Gastroesophageal sphincter (tissue), 4 donors: ENCODE results near the gene TNP1. TPM values are rescaled to one million over a fixed set of nuclear protein-coding genes. Genes with fewer than 3 reads are reported as not detected.

Experiments used
- ATAC-seq: fragments of 150-250 bp; one replicate; pipeline ENCODE4 v1.9.1; 2016; ENCODE audit warnings: mild to moderate bottlenecking, moderate library complexity
- H3K27ac ChIP-seq, 4 donors: fragments of 200-600 bp; sonication (generic) in 3 of 4; 1 replicate in 3 of 4; 2 replicates in 1 of 4; pipeline ENCODE4 v1.5.1; 2016 to 2019
- H3K27me3 ChIP-seq: fragments of 200-600 bp; sonication (generic); one replicate; pipeline ENCODE4 v1.5.1; 2019
- H3K36me3 ChIP-seq, 2 donors: fragments of 200-600 bp; sonication (generic); one replicate each; pipeline ENCODE4 v1.5.1; 2019; ENCODE audit warnings: control low read depth in 1 of 2
- H3K4me1 ChIP-seq, 3 donors: fragments of 200-600 bp; sonication (generic); 1 replicate in 2 of 3; 2 replicates in 1 of 3; pipeline ENCODE4 v1.5.1; 2016 to 2019; ENCODE audit warnings: control low read depth in 2 of 3
- H3K4me3 ChIP-seq, 2 donors: fragments of 200-600 bp; sonication (generic); one replicate each; pipeline ENCODE4 v1.5.1; 2019; ENCODE audit warnings: mild to moderate bottlenecking in 1 of 2, moderate library complexity in 1 of 2
- H3K9me3 ChIP-seq, 3 donors: fragments of 200-600 bp; sonication (generic); one replicate each; pipeline ENCODE4 v1.5.1; 2017 to 2019; ENCODE audit warnings: control low read depth in 2 of 3
- CTCF ChIP-seq, 4 experiments: fragments of 200-600 bp in 2 of 4; fragments of 450-650 bp in 2 of 4; sonication (generic) in 1 of 4; IDR thresholded peaks; one replicate each; pipeline ENCODE4 v1.5.1; 2017 to 2019; ENCODE audit warnings: antibody characterized with exemption in 4 of 4, mild to moderate bottlenecking in 2 of 4, moderate library complexity in 2 of 4
- EP300 ChIP-seq: sonication (generic); formaldehyde crosslinking; IDR thresholded peaks from one replicate; pipeline ENCODE4 v1.6.1; 2017; ENCODE audit warnings: antibody characterized with exemption, mild to moderate bottlenecking
- POLR2A ChIP-seq, 2 donors: fragments of 450-650 bp; IDR thresholded peaks; one replicate each; pipeline ENCODE4 v1.6.1; 2017; ENCODE audit warnings: antibody characterized with exemption in 2 of 2, mild to moderate bottlenecking in 2 of 2, moderate library complexity in 1 of 2
- POLR2AphosphoS5 ChIP-seq: sonication (generic); formaldehyde crosslinking; IDR thresholded peaks from one replicate; pipeline ENCODE4 v1.6.1; 2017; ENCODE audit warnings: antibody characterized with exemption
- WGBS, 2 donors: methylation state at CpG; one replicate each; pipeline ENCODE4 v1.1.5; 2018; ENCODE audit warnings: low coverage in 1 of 2; 5-methylcytosine and 5-hydroxymethylcytosine counted together
- total RNA-seq, 4 donors: library from RNA; depleted of rRNA; stranded (reverse); fragments of >200 nt; gene quantifications; one replicate each; pipeline ENCODE4 v1.1.0, GENCODE V29; 2016

TNP1 gene
- total RNA-seq, 4 donors from 2014 or later: not detected

- no peak for ATAC-seq
- no peaks in the 10 kb centered on the region for H3K4me1 ChIP-seq
- no peak for TF ChIP-seq POLR2AphosphoS5
- no peak for TF ChIP-seq CTCF (IDR thresholded peaks at IDR 0.05)
- TF ChIP-seq EP300: no peak
- no peak for TF ChIP-seq POLR2A (IDR thresholded peaks at IDR 0.05)
- H3K27me3 ChIP-seq: no peaks in the 10 kb centered on the region
- no peaks in the 10 kb centered on the region for H3K9me3 ChIP-seq
- H3K36me3 ChIP-seq: no peaks in the 10 kb centered on the region
- H3K27ac ChIP-seq: no peak overlapping the region
- no peak overlapping the region for H3K4me3 ChIP-seq
- 75 to 88% methylated on average over 3 of the region's 3 CpGs for WGBS, 2 donors
These were observed 12.2 kb upstream of the TNP1 start for GRCh38 chr2:216872040-216872439.

GRCh38 chr2:216871333-216871934 is 11.6 kb upstream of the TNP1 start:
- Histone ChIP-seq H3K4me3 (no peak overlapping the region), H3K27ac (no peak overlapping the region), H3K36me3 (no peaks in the 10 kb centered on the region), H3K4me1 (no peaks in the 10 kb centered on the region), H3K9me3 (no peaks in the 10 kb centered on the region), H3K27me3 (no peaks in the 10 kb centered on the region)
- ATAC-seq: no peak
- WGBS, 2 donors: 79 to 88% methylated on average over 3 to 4 of the region's 4 CpGs
- TF ChIP-seq CTCF (IDR thresholded peaks at IDR 0.05): no peak
- no peak for TF ChIP-seq POLR2AphosphoS5
- no peak for TF ChIP-seq POLR2A (IDR thresholded peaks at IDR 0.05)
- TF ChIP-seq EP300: no peak

- Histone ChIP-seq H3K27ac (no peak overlapping the region), H3K4me1 (no peaks in the 10 kb centered on the region), H3K27me3 (no peaks in the 10 kb centered on the region), H3K9me3 (no peaks in the 10 kb centered on the region), H3K4me3 (no peak overlapping the region), H3K36me3 (no peaks in the 10 kb centered on the region)
- TF ChIP-seq EP300 (no peak), POLR2A (IDR thresholded peaks at IDR 0.05) (no peak), POLR2AphosphoS5 (no peak), CTCF (IDR thresholded peaks at IDR 0.05) (no peak)
- WGBS, 2 donors: 100% methylated on average over 2 to 3 of the region's 3 CpGs
- ATAC-seq: no peak
These were observed 10.9 kb upstream of the TNP1 start for GRCh38 chr2:216870508-216871332.

- H3K9me3 ChIP-seq: no peaks in the 10 kb centered on the region
- no peak overlapping the region for H3K27ac ChIP-seq
- no peak for ATAC-seq
- H3K4me3 ChIP-seq: no peak overlapping the region
- H3K36me3 ChIP-seq: no peaks in the 10 kb centered on the region
- H3K4me1 ChIP-seq: no peaks in the 10 kb centered on the region
- no peaks in the 10 kb centered on the region for H3K27me3 ChIP-seq
- 90 to 100% methylated on average over 2 to 3 of the region's 3 CpGs for WGBS, 2 donors
- TF ChIP-seq EP300 (no peak), CTCF (IDR thresholded peaks at IDR 0.05) (no peak), POLR2A (IDR thresholded peaks at IDR 0.05) (no peak), POLR2AphosphoS5 (no peak)
These were observed 6.7 kb upstream of the TNP1 start for GRCh38 chr2:216866515-216867095.
